ENCODE measurements around the gene IFNL1. TPM values are rescaled to one million over a fixed set of nuclear protein-coding genes. Genes with fewer than 3 reads are reported as not detected.

Gene IFNL1
- total and polyA plus RNA-seq, 2 donors (not counting 3 experiments of a cell fraction or from before 2014, with no cell fraction given), result not detected

- CTCF ChIA-PET, result interaction anchor here (1.3 to 1.6 kb wide), 2 partner anchors 9 to 214 kb away, joined by 4 to 5 read pairs; no protein-coding TSS in a partner anchor
- H3K4me1 ChIP-seq (ENCODE audit: control insufficient read depth, extremely low read depth, insufficient read depth, low read length), result peaks cover 12% of the 10 kb centered on the region
- no peaks in the 10 kb centered on the region for H4K20me1 ChIP-seq (replicated peaks; ENCODE audit: control insufficient read depth, extremely low read depth, insufficient read depth, low read length)
- no peaks in the 10 kb centered on the region for H3K27me3 ChIP-seq (ENCODE audit: control insufficient read depth in 2 of 2, insufficient read depth in 2 of 2, low read length in 2 of 2)
- POLR2A ChIA-PET, result no interaction called here
- no peak for TF ChIP-seq MYC (IDR thresholded peaks at IDR 0.05; ENCODE audit: low read depth, low read length)
- TF ChIP-seq FOS (IDR thresholded peaks at IDR 0.05; ENCODE audit: borderline replicate concordance, insufficient read depth, low read length), result no peak
- no peak for TF ChIP-seq MAX (IDR thresholded peaks at IDR 0.05; ENCODE audit: insufficient read depth, insufficient read length)
- no peak for TF ChIP-seq EZH2 (IDR thresholded peaks at IDR 0.05; ENCODE audit: borderline replicate concordance, low read depth, low read length, severe bottlenecking)
- no peak for TF ChIP-seq GATA2 (IDR thresholded peaks at IDR 0.05; ENCODE audit: insufficient read depth, insufficient read length, low read depth, low read length)
- TF ChIP-seq POLR2AphosphoS5 (IDR thresholded peaks at IDR 0.05; ENCODE audit: insufficient read depth, low read depth, low read length), result no peak
- TF ChIP-seq JUN (IDR thresholded peaks at IDR 0.05; ENCODE audit: borderline replicate concordance, insufficient read depth, insufficient read length, low read depth), result no peak
- no peak for TF ChIP-seq CTCF (IDR thresholded peaks at IDR 0.05; ENCODE audit: extremely low read depth in 1 of 2, insufficient read depth in 1 of 2, low read depth in 1 of 2, low read length in 2 of 2)
- TF ChIP-seq POLR2A (IDR thresholded peaks at IDR 0.05; ENCODE audit: low read depth, low read length), result no peak
- H3K27ac ChIP-seq (ENCODE audit: insufficient read depth, low read depth, low read length), result no peak overlapping the region
- H3K9me1 ChIP-seq (replicated peaks; ENCODE audit: control insufficient read depth, extremely low read depth, insufficient read depth, low read length), result no peaks in the 10 kb centered on the region
- no TSS peak for BruUV-seq (replicated peaks)
- dilution Hi-C loops (cut with MboI; ENCODE audit: extremely low pct_ligation_motif_present, low sequenced_read_pairs) (no loop called here), intact Hi-C loops (cut with micrococcal nuclease) (no loop called here)
- H3K4me3 ChIP-seq (replicated peaks in 1 of 3; ENCODE audit: insufficient read depth in 1 of 3, low read depth in 1 of 3, low read length in 3 of 3), result no peak overlapping the region
- no peak overlapping the region for H3K9ac ChIP-seq (replicated peaks; ENCODE audit: extremely low read depth, insufficient read depth, low read length)
- DNase-seq (ENCODE audit: low read depth, low spot score) (no peak), FAIRE-seq (no peak)
- no peak overlapping the region for H2AFZ ChIP-seq (ENCODE audit: low read depth, low read length)
- no peaks in the 10 kb centered on the region for H3K9me3 ChIP-seq (replicated peaks; ENCODE audit: control insufficient read depth, insufficient read depth, low read length)
- H3K36me3 ChIP-seq (ENCODE audit: control insufficient read depth in 2 of 2, extremely low read depth in 1 of 2, insufficient read depth in 2 of 2, low read length in 2 of 2), result no peaks in the 10 kb centered on the region
- H3K4me2 ChIP-seq (ENCODE audit: insufficient read depth, low read length), result no peak overlapping the region
- peaks cover 1% of the 10 kb centered on the region for H3K79me2 ChIP-seq (ENCODE audit: control insufficient read depth, insufficient read depth, low read length)
Observed at GRCh38 chr19:39336483-39336882, 40.3 kb downstream of the IFNL1 start.

Measured in endothelial cell of umbilical vein (primary cell).